GM19240 (cell line): ENCODE measurements around the gene TLK1.
A peak's percentile ranks its signal among the peaks of the same experiment; 100 is the strongest.

Experiments
- DNase-seq: peaks from one replicate; pipeline ENCODE4 v3.0.0; 2011; ENCODE audit warnings: low spot score; ENCODE audit not compliant: insufficient read length

The TLK1 gene

DNA sequence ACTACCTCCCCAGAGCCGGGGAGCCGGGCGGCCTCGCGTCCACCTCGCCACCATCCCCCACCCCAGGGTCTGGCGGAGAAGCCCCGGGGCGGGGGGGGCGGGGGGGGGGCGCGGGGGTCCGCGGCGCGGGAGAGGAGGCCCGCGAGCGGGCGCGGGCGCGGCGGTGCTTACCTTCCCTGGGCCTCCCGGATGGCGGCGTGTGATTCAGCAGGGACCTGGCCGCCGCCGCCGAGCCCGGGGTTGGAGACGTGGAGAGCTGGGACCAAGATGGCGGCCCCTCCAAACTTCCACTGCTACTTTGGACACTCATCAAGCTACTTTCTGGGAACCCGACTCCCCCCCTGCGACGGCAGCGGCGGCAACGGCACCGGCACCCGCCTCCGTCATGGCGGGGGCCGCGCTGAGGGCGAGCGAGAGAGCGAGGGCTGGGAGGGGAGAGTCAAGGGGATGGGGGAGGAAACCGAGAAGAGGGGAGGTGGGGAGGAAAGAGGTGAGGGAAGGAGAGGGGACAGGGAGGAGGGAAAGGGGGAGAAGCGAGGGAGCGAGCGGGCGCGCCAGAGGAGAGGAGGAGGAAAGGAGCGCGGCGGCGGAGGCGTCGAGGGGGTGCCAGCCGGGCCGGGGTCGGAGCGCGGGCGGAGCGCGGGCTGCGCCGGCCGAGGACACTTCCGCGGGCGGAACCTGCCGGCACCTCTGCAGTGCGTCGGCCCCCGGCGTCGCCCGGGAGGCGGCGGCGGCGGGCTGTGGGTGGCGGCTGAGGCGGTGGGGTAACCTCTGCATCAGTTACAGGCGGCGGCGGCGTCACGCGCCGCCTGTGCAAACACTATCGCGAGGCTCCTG, at the start of gene TLK1:
TSS of gene TLK1 (minus strand) at position 775 of the 837 bp plus-strand sequence. CDS start at position 310, 465 bp downstream.
- peak; percentile 22 for DNase-seq

DNA sequence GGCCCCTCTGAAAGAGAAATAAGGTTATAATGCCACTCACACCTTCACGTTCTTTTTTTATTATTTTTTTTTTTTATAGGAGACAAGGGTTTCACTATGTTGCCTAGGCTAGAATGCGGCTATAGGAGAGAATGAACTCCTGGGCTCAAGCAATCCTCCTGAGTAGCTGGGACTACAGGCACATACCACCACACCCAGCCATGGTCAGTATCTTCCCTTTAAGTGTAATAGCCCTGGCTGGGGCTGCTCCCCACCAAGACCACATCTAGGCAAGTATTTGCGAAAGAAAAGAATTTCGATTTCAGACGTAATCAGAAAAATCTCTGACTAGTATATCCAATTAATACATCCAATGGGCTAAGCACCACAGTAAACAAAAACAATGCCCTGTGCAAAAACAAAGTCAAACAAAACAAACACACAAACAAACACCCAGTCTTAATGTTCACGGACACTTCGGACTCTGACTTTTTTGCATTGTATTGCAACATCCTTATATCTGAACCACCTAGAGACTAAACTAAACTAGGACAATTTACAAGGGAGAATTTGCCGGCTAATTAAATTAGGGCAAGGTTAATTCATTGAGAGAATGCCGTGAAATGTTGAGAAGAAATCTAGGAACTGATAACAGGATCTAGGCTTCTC, 49.6 kb upstream of the TLK1 start:
- no peak for DNase-seq

DNA sequence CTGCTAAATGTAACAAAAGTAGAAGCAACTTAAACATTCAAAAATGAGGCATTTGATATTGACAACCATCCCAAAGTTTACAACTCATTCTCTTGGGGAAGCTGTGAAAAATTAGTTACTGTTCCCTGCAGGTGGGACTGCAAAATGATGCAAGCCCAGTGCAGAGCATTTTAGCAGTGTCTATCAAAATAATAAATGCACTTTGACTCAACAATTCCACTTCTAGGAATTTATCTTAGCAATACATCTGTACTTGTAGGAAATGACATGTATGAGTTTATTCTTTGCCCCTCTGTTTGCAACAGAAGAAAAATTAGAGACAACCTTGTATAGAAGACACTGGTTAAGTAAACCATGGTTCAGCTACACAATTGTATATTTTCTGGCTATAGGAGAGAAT, 48.0 kb upstream of the TLK1 start:
- DNase-seq: no peak

DNA sequence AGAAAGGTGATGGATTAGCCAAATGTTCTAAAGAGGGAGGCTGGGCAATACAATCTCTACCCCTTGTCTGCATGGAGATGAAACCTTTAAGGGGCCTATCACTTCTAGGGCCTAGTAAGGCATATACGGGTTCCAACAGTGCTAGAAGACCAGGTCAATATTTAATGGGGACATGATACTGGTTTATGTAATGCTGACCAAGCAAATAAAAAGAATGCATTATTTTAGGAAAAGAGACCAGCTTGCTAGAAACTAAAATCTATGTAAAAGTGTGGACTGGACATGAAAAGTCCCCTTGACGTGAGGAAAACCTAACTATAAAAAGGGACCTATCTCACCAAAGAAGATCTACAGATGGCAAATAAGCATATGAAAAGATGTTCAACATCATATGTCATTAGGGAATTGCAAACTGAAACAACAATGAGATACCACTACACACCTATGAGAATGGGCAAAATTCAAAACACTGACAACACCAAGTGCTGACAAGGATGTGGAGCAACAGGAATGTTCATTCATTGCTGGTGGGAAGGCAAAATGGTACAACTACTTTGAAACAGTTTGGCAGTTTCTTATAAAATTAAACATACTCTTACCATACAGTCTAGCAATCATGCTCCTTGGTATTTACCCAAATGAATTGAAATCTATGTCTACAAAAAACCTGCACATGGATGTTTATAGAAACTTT, 45.9 kb upstream of the TLK1 start:
- DNase-seq: no peak

DNA sequence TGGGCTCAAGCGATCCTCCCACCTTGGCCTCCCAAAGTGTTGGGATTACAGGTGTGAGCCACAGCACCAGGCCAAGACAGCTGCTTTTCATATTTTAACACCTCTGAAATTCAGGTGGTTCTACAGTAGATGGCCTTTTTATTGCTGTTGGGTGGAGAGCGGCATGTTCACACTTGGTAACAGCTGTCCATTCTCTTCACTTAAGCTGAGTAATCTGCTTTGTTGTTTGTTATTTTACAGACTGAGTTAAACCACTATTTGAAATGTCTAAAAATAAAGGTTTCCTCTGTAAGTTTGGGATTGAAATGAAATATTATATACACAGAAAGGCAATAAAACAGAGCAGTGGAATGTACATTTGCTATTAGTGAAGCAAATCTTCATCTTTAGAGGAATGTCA, 44.9 kb upstream of the TLK1 start:
- no peak for DNase-seq

DNA sequence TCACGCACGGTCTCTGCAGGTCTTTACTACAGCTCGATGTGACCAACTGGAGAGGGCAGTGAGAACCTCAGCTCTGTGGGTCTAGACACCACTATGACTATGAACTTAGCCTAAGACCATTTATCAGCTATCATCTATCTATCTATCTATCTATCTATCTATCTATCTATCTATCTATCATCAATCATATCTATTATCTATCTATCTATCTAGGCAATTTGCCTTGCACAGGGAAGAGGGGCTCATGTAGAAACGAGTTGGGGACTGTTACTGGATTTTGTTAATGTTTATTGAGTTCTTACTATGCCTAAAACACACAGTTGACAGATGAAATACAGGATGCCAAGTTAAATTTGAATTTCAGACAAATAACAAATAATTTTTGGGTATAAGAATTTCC, 41.1 kb upstream of the TLK1 start:
- no peak for DNase-seq

DNA sequence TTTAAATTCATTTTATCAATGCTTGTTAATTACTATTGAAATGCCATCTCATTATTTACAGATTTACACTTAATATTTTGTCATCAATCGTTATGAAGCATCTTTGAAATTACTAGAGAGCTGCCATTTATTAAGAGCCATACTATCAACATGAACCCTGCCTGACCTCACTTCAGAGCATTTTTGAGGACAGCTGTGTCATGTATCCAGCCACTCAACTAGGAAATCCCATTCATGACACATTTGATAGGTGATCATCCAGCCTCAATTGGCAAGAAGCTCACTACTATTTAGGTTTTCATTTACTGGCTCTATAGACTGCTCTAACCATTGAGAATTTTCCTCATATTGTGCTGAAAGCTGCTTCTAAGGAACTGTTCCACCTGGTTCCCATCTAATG, 40.6 kb upstream of the TLK1 start:
- DNase-seq: no peak

DNA sequence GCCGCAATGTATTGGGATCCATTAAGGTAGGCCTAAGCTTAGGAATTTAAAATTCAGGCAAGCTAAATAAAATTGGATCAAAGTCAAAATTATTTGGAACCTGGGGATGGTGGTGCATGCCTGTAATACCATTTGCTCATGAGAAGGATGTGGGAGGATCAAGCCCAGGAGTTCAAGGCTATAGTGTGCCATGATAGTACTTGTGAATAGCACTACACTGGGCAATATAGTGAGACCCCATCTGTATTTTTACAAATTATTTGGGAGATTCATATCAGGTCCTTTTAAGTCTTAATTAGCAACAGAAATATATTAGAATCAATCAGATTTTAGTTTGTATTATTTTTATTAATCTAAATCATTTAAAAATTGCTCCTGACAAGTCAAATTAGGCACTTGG, 39.8 kb upstream of the TLK1 start:
- no peak for DNase-seq

DNA sequence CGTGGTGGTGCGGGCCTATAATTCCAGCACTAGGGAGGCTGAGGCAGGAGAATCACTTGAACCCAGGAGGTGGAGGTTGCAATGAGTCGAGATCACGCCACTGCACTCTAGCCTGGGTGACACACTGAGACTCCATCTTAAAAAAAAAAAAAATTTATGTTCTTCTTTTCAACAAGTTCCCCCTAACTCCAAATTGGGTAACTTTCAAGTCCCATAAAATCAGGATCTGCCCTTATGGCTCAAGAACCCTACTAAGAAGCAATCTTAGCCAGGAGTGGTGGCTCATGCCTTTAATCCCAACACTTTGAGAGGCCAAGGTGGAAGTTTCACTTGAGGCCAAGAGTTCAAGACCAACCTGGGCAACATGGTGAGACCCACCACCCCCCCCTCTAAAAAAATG, 30.3 kb upstream of the TLK1 start:
- no peak for DNase-seq

DNA sequence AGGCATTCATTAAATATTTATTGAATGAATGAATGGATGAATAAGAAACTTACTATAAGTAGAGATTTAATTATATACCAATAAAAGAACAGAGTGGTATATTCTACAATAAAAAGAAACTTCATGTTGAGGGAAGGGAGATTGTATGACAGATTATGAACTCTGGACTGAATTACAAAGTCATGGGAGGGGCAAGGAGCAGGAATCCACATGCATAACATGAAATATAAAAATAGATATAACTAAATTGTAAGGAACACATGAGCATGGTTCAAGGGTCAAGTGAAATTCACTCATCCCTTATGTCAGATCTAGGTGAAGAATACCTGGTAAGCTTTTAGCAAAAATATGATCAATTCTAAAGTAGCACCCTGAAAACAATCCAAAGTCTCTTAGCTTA, 27.1 kb upstream of the TLK1 start:
- DNase-seq: no peak

DNA sequence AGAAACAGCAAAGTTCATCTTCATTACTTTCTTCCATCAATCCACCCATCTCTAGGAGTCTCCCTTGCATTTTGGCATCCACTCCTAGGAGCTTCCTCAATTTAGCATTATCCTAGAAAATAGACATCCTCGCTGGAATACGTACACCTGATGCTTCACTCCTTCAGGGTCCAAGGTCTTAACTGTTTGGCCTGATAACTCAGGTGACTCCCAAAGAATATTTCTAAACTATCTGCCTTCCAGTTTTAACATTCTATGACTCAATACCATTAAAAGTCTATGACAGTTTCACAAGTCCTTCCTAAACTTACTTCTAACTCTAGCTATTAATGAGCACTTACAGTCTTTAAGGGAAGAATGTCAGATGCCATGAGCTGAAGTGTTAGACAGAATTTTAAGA, 26.5 kb upstream of the TLK1 start:
- DNase-seq: no peak

DNA sequence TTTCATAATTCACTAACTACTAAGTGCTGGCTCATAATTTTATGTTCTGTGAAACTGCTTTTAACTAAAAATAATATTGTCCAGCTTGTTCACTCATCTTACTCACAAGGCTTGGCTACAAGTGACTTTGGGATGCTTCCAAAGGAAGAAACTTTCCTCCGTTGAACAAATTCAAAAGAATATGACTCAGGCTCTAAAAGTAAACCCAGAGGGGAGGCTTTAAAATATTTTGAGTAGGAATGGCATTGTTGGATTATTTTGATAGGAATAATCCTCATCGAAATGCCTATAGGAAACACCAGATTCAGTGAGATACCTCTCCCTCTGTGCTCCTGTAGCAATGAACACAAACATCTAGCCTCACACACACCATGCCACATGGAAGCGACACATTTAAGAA, 25.2 kb upstream of the TLK1 start:
- no peak for DNase-seq

DNA sequence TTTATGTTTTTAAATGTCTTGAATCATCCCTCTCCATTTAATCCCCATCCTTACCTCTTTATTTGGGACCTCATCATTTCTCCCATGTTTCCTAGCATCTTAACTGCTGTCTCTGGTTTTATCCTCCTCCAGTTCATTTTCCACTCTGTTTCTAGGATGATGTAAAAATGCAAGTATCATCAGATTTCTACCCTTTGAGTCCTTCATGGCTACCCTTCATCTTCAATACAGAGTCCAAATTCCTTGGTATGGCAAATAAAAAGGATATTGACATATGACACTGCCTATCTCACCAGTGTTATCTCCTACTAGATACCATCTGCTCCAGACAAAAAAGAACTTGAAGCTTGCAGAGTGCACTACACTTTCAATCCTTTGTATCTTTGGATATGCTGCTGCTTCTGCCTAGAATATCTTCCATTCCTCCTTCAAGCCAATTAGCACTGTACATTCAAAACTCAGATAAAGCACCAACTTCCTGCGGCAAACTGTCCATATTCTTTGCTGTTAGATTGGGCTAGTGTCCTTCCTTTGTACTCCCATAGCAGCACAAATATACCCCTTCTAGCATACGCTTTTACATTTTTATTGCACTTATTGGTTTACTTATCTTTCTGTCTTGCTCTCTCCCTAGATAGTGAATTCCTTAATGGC, 24.6 kb upstream of the TLK1 start:
- no peak for DNase-seq

DNA sequence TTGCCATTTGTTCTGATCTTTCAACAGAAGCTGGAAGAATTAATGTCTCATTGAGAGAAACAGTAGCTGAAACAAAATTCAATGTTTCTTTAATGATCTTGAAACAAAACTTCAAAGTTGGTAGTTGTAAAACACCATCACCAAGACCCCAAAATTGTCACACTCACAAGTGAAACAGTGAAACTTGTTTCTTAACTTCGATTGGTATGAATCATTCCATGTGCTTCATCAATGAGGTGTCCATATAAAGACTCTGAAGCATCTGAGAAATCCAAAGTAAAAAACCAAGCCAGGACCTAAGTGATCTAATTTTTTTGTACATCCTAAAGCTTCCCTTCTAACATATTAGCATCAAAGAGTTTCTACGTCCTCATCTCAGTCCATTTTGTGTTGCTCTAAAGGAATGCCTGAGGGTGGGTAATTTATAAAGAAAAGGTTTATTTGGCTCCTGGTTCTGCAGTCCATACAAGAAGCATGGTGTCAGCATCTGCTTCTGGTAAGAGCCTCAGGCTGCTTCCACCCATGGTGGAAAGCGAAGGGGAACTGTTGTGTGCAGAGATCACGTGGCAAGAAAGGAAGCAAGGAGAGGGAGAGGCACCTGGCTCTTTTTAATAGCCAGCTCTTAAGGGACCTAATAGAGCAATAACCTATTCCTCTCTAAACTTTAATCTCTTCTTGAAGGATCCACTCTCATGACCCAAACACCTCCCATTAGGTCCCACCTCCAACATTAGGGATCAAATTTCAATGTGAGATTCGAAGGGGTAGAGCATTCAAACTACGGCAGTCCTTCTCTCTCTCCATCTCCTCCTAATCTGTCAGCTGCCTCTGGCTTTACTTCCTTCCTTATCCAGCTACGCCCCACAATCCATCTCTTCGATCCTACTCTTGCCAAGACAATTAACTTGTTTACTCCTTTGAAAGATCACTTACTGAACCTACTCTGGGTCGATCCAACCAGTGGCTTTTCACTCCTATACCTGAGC, 20.7 kb upstream of the TLK1 start:
- no peak for DNase-seq

DNA sequence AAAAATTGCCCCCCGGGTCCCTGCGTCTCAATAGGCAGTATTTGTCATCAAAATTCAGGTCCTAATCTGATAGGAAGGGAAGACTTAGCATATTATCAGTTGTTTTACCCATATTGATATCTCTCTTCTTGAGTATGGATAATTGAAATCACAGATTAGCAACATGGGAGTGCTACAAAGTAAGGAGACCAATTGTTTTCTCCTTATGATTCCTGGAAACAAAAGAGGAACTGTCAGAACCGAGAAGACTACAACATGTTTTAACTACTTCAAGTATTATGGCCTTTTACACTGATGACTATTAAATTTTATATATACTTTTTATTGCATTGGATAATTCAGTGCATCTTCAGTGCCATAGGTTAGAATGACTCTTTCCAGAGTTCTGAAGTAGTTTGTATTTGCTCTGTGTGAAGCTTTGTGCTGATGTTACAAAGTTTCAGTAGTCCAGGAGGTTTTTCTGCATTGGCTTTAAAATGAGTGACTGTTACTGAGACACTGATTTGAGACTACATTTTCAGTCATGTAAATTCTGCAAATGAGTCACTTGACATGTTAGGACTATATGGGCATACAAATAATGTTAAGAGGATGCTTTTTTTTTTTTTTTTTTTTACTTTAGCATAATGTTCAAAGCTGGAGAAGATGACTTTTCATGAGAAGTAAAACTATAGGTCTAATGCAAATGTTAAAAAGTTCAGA, 19.7 kb upstream of the TLK1 start:
- DNase-seq: peak; percentile 8

DNA sequence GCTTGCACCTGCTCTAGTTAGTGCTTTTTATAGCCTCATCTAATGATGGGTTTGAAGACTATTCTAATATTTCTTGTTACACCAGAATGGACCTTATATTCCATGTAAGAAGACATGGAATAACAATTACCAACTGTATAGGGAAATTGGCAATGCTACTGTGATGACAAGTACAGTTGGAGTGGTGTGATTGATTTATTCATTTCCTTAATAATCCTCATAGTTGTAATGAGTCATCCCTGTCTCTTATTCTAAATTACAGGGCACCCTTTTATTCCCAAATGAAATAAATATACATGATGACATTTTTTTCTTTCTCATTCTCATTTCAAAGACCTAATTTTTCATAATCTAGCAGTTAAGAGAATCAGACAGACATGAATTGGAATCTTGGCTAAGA, 18.3 kb upstream of the TLK1 start:
- DNase-seq: no peak

DNA sequence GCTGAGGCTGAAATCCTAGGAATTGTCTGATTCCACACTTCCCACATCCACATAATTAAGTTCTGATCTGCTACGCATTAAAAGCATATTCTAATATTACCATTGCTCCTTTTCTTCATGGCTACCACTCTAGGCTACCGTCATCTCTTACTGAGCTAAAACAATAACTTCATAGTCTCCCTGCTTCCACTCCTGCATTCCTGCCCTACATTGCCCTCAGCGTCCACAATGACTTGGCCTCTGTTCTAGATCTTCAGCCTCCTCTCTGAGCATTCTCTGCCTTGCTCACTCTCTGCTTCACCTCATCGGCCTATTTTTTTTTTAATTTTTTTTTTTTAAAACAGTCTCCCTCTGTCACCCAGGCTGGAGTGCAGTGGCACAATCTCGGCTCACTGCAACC, 15.8 kb upstream of the TLK1 start:
- no peak for DNase-seq

DNA sequence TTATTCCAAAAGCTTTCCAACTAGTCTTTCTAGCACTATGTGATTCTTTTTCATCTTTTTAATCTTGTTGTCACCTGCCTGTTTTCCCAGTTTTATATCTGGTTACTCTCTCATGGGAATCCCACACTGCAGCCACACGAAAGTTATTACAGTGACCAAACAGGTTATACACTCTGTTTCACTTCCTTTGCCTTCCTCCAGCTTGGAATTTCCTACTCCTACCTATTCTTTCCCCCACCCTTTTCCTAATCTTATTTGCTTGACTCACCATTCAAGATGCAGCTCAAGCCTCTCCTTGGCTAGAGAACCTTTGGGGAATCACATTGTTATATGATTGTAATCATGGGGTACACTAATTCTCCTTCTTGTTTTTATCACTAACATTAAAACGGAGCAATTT, 13.4 kb upstream of the TLK1 start:
- DNase-seq: no peak

DNA sequence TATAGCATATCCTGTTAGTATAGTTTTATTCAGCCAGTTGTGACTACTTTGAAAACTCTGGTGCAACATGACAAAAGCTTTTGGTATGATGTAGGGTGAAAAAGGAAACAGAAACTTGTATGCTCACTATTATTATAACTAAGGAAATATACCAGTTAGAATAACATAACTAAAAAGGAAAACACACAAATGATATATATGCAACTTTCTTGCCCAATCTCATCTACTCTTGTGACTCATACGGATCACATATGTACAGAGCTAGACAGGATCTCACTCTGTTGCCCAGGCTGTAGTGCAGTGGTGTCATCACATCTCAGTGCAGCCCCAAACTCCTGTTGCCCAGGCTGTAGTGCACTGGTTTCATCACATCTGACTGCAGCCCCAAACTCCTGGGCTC, 12.4 kb upstream of the TLK1 start:
- no peak for DNase-seq

DNA sequence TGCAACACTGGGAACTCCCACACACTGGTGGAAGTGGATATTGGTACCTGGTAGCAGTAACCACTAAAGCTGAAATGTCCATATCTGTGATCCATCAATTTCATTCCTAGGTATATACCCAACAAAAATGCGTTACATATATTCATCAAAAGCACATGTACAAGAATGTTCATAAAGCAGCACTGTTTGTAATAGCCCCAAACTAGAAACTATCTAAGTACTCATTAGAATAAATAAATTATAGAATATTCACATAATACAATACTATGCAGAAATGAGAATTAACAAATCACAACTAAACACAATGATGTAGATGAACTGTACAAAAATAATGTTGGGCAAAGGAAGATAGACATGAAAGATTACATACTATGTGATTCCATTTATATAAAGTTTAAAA, 11.1 kb upstream of the TLK1 start:
- no peak for DNase-seq
